Subcutaneous adipose tissue (tissue), 4 donors: Measurements from ENCODE around the gene KCNH4. TPM values are rescaled to one million over a fixed set of nuclear protein-coding genes. Genes with fewer than 3 reads are reported as not detected.

Experiments
- total RNA-seq, 4 donors: library from RNA; depleted of rRNA; stranded (reverse); fragments of >200 nt; gene quantifications; one replicate each; pipeline ENCODE4 v1.1.0, GENCODE V29; 2016
- TF ChIP-seq, protein P1 (sequence below): fragments of 450-650 bp; IDR thresholded peaks from one replicate; pipeline ENCODE4 v1.5.1; 2016; ENCODE audit warnings: low read depth, mild to moderate bottlenecking, control low read depth, antibody characterized with exemption, moderate library complexity

Gene KCNH4
- total RNA-seq, 4 donors from 2014 or later: 0.16 to 0.34 (median 0.19) TPM; not detected in 1

- TF ChIP-seq, protein P1, sequence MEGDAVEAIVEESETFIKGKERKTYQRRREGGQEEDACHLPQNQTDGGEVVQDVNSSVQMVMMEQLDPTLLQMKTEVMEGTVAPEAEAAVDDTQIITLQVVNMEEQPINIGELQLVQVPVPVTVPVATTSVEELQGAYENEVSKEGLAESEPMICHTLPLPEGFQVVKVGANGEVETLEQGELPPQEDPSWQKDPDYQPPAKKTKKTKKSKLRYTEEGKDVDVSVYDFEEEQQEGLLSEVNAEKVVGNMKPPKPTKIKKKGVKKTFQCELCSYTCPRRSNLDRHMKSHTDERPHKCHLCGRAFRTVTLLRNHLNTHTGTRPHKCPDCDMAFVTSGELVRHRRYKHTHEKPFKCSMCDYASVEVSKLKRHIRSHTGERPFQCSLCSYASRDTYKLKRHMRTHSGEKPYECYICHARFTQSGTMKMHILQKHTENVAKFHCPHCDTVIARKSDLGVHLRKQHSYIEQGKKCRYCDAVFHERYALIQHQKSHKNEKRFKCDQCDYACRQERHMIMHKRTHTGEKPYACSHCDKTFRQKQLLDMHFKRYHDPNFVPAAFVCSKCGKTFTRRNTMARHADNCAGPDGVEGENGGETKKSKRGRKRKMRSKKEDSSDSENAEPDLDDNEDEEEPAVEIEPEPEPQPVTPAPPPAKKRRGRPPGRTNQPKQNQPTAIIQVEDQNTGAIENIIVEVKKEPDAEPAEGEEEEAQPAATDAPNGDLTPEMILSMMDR: no peak
These were observed 981 bp downstream of the KCNH4 start for GRCh38 chr17:42179911-42180410.

GRCh38 chr17:42179335-42179734 is 1.6 kb downstream of the KCNH4 start:
- TF ChIP-seq, protein P1: no peak

GRCh38 chr17:42178817-42179216 is 2.1 kb downstream of the KCNH4 start:
- TF ChIP-seq, protein P1: no peak

DNA sequence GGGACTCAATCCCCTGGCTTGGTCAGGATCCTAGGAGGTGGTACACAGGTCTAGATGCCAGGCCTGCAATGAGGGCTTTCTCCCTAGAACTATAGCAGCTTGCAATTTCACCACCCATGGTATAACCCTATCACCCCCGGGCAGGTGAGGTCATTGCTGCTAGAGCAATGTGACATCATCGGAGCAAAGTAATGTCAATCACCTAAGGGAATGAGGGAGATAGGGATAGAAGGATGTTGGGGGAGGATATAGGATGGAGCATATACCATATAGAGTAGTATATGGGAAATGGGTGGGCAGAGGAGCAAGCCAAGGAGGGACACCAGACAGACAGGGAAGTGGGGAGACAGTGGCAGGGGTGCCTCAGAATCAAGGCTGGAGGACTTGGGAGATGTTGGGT is 3.3 kb downstream of the KCNH4 start:
- TF ChIP-seq, protein P1: no peak

DNA sequence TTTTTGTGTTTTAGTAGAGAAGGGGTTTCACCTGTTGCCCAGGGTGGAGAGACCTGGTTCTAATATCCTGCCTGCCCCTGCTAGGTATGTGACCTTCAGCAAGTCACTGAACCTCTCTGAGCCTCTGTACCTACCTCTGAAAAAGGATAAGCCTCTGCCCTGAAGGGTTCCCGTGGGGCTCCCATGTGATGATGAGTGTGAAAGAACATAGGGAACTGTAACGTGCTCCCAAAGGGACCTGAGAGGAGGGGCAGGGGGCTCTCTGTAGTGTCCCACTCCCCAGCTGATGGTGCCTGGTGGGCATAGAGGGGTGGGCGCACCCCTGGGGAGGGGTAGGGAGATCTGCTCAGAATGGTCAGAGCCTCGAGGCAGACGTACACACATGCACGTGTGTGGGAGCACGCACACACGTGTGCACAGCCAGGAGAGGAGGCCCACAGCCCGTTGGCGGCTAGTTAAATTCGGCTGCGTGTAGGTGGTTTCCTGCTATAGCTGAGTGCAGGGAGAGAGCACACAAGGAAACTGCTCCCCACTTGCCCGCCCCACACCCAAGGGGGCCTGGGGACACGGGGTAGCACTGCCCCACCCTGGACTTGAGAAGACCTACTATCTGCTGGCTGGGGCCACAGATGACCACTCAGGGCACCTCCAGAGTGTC is 6.7 kb downstream of the KCNH4 start:
- TF ChIP-seq, protein P1: no peak

GRCh38 chr17:42171831-42172230 is 9.1 kb downstream of the KCNH4 start:
- TF ChIP-seq, protein P1: no peak

- TF ChIP-seq, protein P1: no peak
These were observed 11.6 kb downstream of the KCNH4 start for GRCh38 chr17:42169351-42169750.
